NCI-H2029 treated with DMSO at 0.1 percent for 48 hours (cell line): ENCODE results near the gene CRLF2.
"Not testable (repeated sequence)": the region's sequence is repeated elsewhere in the genome, so short reads cannot be mapped to it uniquely, and the experiment has no call there.

Experiments used
- DNase-seq: peaks from one replicate; lab custom pipeline; 2025; lab: John Stamatoyannopoulos, UW

Gene CRLF2

DNA sequence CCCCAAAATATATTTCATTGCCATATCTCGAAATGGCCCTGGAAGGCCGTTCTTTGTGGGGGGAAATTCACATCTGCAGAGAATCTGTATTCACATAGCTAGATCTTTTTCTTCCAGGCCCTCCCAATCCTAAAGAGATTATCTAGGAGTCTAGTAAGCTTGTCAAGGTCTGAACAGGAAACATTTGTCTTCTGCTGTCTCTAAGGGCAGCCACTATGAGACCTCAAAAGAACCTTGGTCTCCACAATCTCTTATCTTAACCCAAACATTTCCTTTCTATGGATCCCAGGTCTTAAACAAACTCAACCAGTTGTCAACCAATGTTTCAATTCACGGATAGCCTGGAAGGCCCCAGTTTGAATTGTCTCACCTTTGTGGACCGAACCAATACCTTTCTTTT lies 45.0 kb downstream of the CRLF2 start:
- no peak for DNase-seq

DNA sequence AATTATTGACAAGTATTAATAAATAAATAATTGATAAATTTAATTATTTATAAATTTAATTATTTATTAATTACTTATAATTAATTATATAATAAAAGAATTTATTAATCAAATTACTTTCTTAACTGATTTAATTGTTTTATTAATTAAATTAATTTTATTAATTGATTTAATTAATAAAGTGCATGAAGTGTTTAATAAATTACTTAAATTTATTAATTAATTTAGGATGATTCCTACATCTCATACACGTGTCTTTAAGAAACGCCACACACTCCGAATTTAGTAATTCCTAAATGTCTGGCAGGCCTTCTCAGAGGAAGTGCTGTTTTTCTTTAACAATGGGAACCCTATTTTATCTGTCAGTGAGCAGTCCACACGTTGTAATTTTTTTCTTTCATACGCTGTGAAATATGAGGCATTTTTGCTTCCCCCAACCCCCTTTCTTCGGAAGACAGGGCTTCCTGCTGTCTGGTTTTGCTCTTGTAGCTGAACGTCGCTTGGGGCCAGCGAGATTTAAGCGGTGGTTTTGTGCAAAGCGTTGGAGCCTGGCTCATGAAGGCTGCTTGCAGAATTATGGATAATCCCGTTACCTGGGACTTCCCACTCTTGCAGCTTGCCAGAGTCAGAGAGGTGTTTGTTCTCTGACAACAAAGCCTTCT lies 46.8 kb downstream of the CRLF2 start:
- DNase-seq = no peak

GRCh38 chrX:1164322-1165288 lies 47.8 kb downstream of the CRLF2 start:
- no peak for DNase-seq

DNA sequence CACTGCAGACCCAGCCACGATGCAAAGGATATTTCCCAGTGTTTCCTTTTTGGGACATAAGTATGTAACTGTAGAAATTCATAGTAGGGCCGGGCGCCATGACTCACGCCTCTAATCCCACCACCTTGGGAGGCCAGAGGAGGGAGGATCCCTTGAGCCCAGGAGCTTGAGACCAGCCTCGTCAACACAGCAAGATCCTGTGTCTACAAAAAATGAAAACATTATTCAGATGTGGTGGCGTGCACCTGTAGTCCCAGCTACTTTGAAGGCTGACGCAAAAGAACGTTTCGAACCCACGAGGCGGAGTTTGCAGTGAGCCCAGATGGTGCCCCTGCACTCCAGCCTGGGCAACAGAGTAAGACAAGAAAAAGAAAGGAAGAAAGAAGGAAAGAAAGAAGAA lies 49.2 kb downstream of the CRLF2 start:
- no peak for DNase-seq

DNA sequence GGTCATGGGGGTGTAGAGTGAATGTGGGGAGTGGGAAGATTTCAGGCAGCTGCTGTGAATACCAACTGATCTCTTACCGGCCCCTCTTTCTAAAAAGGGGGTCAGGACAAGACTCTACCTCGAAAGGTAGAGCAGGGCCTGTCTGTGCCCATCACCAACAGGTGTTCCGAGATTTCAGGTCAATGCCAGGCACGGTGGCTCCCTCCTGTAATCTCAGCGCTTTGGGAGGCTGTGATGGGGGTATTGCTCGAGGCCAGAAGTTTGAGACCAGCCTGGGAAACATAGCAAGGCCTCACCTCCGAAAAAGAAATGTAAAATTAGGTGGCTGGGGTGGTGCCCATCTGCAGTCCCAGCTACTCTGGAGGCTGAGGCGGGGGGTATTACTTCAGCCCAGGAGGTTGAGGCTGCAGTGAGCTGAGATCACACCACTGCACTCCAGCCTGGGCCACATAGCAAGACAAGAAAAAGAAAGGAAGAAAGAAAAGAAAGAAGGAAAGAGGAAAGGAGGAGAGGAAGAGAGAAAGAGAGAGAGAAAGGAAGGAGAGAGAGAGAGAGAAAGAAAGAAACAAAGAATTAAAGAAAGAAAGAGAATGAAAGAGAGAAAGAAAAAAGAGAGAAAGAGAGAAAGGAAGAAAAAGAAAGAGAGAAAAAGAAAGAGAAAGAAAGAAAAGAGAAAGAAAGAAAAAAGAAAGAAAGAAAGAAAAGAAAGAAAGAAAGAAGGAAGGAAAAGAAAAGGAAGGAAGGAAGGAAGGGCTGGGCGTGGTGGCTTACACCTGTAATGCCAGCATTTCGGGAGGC lies 50.1 kb downstream of the CRLF2 start:
- no peak for DNase-seq

- no peak for DNase-seq
These were observed 52.9 kb downstream of the CRLF2 start for GRCh38 chrX:1159548-1159947.

DNA sequence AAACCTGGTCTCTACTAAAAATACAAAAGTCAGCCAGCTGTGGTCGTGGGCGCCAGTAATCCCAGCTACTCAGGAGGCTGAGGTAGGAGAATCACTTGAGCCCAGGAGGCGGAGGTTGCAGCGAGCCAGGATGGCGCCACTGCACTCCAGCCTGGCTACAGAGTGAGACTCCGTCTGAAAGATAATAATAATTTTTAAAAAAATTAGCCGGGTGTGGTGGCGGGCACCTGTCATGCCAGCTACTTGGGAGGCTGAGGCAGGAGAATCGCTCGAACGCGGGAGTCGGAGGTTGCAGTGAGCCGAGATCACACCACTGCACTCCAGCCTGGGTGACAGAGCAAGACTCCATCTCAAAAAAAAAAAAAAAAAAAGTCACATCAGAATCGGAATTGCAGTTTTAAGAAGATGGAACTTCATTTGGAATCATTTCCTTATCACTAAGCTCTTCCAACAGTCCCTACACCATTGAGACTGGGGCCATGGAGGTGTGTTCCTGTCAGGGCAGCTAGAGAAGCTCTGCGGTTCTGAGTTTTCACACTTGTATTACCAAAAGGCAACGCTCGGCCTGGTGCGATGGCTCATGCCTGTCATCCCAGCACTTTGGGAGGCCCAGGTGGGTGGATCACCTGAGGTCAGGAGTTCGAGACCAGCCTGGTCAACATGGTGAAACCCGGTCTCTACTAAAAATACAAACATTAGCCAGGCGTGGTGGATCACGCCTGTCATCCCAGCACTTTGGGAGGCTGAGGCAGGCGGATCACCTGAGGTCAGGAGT lies 55.6 kb downstream of the CRLF2 start:
- DNase-seq = not testable (repeated sequence)

GRCh38 chrX:1153940-1154339 lies 58.5 kb downstream of the CRLF2 start:
- DNase-seq = no peak

- DNase-seq = no peak
These were observed 60.4 kb downstream of the CRLF2 start for GRCh38 chrX:1152090-1152489.

DNA sequence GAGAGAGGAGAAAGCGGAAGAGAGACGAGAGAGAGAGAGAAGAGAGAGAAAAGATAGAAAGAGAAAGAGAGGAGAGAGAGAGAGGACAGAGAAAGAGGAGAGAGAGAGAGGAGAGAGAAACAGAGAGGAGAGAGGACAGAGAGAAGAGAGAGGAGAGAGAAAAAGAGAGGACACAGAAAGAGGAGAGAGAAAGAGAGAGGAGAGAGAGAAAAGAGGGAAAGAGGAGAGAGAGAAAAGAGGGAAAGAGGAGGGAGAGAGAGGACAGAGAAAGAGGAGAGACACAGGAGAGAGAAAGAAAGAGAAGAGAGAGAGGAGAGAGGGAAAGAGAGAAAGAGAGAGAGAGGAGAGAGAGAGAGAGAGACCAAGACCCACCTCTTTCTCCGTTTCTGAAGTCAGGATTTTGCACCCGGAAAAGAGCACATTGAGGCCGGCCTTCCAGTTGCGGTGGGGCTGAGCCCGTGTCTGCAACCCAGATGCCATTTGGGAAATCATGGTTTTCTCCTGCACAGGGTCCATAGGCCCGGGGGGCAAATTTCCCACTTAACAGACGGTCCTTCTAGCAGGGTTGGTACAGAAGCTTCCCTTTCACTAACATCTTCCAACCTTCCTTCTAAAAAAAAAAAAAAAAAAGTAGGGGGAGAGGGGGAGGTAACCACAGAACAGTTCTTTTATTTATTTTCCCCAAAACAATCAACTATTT lies 60.9 kb downstream of the CRLF2 start:
- DNase-seq = no peak

DNA sequence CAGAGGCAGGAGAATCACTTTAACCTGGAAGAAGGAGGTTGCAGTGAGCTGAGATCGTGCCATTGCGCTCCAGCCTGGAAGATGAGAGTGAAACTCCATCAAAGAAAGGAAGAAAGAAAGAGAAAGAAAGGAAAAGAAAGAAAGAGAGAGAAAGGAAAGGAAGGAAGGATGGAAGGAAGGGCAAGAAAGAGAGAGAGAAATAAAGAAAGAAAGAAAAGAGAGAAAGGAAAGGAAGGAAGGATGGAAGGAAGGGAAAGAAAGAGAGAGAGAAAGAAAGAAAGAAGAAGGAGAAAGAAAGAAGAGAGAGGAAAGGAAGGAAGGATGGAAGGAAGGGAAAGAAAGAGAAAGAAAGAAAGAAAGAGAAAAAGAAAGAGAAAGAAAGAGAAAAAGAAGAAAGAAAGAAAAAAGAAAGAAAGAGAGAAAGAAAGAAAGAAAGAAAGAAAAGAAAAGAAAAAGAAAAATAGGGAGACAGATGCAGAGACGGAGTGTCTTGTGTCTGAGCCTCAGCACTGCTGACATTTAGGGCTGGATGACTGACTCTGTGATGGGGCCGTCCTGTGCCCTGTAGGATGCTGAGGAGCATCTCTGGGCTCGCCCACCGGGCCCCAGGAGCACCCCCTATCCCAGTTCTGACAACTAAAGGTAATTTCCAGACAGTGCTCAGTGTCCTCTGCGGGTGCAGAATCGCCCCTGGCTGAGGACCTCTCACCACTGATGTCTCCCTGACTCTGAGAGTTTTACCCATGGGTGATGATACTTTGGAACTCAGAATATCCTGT lies 61.7 kb downstream of the CRLF2 start:
- no peak for DNase-seq

- DNase-seq = no peak
These were observed 64.6 kb downstream of the CRLF2 start for GRCh38 chrX:1147611-1148515.

- DNase-seq = no peak
These were observed 68.2 kb downstream of the CRLF2 start for GRCh38 chrX:1144293-1144692.
